Uterus (tissue), 2 donors: ENCODE measurements around the gene CEACAM16.

Experiments used
- POLR2A ChIP-seq, 2 donors: fragments of 450-650 bp; IDR thresholded peaks; one replicate each; pipeline ENCODE4 v1.6.1; 2016; ENCODE audit warnings: antibody characterized with exemption in 2 of 2, mild to moderate bottlenecking in 1 of 2, moderate library complexity in 1 of 2
- TF ChIP-seq, protein P1 (sequence below), 4 experiments: fragments of 200-600 bp in 2 of 4; fragments of 450-650 bp in 2 of 4; sonication (generic) in 2 of 4; IDR thresholded peaks; one replicate each; pipeline ENCODE4 v1.5.1; 2016 to 2019; ENCODE audit warnings: antibody characterized with exemption in 4 of 4, mild to moderate bottlenecking in 2 of 4, moderate library complexity in 1 of 4

DNA sequence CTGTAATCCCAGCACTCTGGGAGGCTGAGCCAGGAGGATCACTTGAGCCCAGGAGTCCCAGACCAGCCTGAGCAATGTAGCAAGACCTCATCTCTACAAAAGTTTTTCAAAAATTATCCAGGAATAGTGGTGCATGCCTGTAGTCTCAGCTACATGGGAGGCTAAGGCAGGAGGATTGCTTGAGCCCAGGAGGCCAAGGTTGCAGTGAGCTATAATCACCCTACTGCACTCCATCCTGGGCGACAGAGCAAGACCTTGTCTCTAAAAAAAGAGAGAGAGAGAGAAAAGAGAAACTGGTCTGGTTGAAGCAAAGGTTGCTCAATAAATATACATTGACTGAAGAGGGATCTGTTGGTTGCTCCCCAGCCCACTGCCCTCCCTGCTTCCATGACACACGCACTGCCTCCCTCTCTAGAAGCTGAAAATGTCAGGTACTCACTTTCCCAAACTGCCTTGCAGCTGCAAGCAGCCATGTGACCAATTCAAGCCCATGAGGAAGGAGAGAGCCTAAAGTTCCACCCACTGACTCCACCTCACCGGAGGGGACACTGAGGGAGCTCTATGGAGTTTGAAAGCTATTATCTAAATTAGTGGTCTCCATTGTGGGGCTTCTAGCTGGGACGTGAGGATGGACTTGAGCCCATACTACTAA is 14.0 kb downstream of the CEACAM16 start:
- TF ChIP-seq, protein P1, sequence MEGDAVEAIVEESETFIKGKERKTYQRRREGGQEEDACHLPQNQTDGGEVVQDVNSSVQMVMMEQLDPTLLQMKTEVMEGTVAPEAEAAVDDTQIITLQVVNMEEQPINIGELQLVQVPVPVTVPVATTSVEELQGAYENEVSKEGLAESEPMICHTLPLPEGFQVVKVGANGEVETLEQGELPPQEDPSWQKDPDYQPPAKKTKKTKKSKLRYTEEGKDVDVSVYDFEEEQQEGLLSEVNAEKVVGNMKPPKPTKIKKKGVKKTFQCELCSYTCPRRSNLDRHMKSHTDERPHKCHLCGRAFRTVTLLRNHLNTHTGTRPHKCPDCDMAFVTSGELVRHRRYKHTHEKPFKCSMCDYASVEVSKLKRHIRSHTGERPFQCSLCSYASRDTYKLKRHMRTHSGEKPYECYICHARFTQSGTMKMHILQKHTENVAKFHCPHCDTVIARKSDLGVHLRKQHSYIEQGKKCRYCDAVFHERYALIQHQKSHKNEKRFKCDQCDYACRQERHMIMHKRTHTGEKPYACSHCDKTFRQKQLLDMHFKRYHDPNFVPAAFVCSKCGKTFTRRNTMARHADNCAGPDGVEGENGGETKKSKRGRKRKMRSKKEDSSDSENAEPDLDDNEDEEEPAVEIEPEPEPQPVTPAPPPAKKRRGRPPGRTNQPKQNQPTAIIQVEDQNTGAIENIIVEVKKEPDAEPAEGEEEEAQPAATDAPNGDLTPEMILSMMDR (IDR thresholded peaks at IDR 0.05): no peak
- TF ChIP-seq POLR2A (IDR thresholded peaks at IDR 0.05): no peak
